ENCODE results near the gene FAM43B. TPM values are rescaled to one million over a fixed set of nuclear protein-coding genes. Genes with fewer than 3 reads are reported as not detected.

The FAM43B gene
- total RNA-seq, 2 donors from 2014 or later, result 0.13 to 0.29 TPM

DNA sequence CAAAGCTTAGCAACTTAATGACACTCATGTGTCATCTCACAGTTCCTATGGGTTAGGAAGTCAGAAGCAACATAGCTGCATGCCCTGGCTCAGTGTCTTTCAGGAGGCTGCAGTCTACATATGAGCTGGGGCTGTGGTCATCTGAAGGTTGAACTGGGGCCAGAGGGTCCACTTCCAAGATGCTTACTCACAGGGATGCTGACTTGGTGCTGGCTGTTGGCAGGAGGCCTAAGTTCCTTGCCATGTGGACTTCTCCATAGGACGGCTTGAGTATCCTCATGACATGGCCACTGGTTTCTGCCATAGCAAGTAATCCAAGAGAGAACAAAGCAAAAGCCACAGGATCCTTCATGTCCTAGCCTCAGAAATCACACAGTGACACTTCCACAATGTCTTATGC is 12.1 kb upstream of the FAM43B start:
- Mint-ChIP-seq H3K27me3 (ENCODE audit: insufficient read depth) (peaks cover 79% of the 10 kb centered on the region), H3K4me3 (no peak overlapping the region)

DNA sequence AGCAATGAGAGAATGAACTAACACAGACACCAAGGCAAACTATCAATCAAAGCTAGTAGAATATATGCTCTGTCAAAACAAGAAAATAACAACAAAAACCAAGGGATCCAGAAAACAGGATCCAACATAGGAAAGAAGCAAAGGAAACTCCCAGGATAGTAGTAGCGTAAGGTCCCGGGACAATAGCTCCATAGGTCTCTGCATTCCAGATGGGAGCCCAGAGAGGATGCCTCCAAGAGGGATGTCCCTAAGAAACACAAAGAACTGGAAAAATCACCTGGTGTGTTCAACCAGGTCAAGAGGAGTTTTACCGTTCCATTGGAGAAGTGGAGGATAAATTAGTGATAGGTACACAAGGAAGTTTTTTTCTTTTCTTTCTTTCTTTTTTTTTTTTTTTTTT is 5.7 kb upstream of the FAM43B start:
- H3K27me3 Mint-ChIP-seq (ENCODE audit: insufficient read depth), result peaks cover 81% of the 10 kb centered on the region
- Histone ChIP-seq H3K9ac (ENCODE audit: extremely low read depth, low read length, poor library complexity, severe bottlenecking) (no peak overlapping the region), H3K27ac (ENCODE audit: low read depth, low read length) (no peak overlapping the region), H3K4me1 (ENCODE audit: control insufficient read depth, insufficient read depth, low read length) (no peaks in the 10 kb centered on the region), H3K27me3 (ENCODE audit: control insufficient read depth, insufficient read depth, low read length, poor library complexity, severe bottlenecking) (peaks cover 52% of the 10 kb centered on the region), H3K9me3 (ENCODE audit: control insufficient read depth, low read length) (no peaks in the 10 kb centered on the region), H3K36me3 (ENCODE audit: control insufficient read depth, insufficient read depth, low read length) (no peaks in the 10 kb centered on the region), H3K4me3 (ENCODE audit: low read length) (no peak overlapping the region)
- H3K4me1 Mint-ChIP-seq, result no peaks in the 10 kb centered on the region
- H3K9me3 Mint-ChIP-seq, result no peaks in the 10 kb centered on the region
- H3K36me3 Mint-ChIP-seq (ENCODE audit: low read depth), result no peaks in the 10 kb centered on the region
- no peak overlapping the region for H3K27ac Mint-ChIP-seq
- no peak for TF ChIP-seq CTCF (conservative IDR thresholded peaks at IDR 0.05)
- no peak for DNase-seq
- no peak overlapping the region for H3K4me3 Mint-ChIP-seq
- WGBS, 2 experiments (ENCODE audit: insufficient coverage in 1 of 2, insufficient read length in 1 of 2), result 83 to 88% methylated on average over 2 to 3 of the region's 3 CpGs

More for the DNA sequence above, 12.1 kb upstream of the FAM43B start:
- DNase-seq, result no peak
- Mint-ChIP-seq H3K9me3 (no peaks in the 10 kb centered on the region), H3K27ac (no peak overlapping the region), H3K4me1 (no peaks in the 10 kb centered on the region), H3K36me3 (ENCODE audit: low read depth) (no peaks in the 10 kb centered on the region)
- H3K36me3 ChIP-seq (ENCODE audit: control insufficient read depth, insufficient read depth, low read length), result no peaks in the 10 kb centered on the region
- H3K27ac ChIP-seq (ENCODE audit: low read depth, low read length), result no peak overlapping the region
- no peaks in the 10 kb centered on the region for H3K9me3 ChIP-seq (ENCODE audit: control insufficient read depth, low read length)
- WGBS, 2 experiments (ENCODE audit: insufficient coverage in 1 of 2, insufficient read length in 1 of 2), result 86 to 100% methylated on average over 1 of the region's 1 CpG
- no peak overlapping the region for H3K4me3 ChIP-seq (ENCODE audit: low read length)
- H3K4me1 ChIP-seq (ENCODE audit: control insufficient read depth, insufficient read depth, low read length), result peaks cover 3% of the 10 kb centered on the region
- TF ChIP-seq CTCF (conservative IDR thresholded peaks at IDR 0.05), result no peak
- H3K27me3 ChIP-seq (ENCODE audit: control insufficient read depth, insufficient read depth, low read length, poor library complexity, severe bottlenecking), result peaks cover 81% of the 10 kb centered on the region
- no peak overlapping the region for H3K9ac ChIP-seq (ENCODE audit: extremely low read depth, low read length, poor library complexity, severe bottlenecking)

DNA sequence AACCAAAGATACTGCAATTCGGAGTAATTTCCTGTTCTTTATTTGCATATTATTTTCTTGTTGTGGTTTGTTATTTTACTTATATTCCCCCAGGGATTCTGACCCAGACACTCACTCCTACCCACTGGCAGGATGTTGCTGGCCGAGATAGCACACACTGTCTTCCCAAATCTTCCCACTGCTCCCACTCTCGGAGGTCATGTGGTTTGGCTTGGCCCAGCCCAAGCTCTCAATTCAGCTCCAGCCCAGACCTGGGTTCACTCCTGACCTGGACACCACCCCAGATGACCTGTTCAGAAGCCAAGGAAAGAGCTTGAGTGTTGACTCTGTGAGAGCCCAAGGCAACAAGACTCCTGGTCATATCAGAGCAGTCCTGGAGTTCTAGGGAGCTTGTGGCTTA is 1.2 kb upstream of the FAM43B start:
- no peak overlapping the region for H3K27ac ChIP-seq (ENCODE audit: low read depth, low read length)
- H3K9me3 ChIP-seq (ENCODE audit: control insufficient read depth, low read length), result no peaks in the 10 kb centered on the region
- peaks cover 59% of the 10 kb centered on the region for H3K27me3 ChIP-seq (ENCODE audit: control insufficient read depth, insufficient read depth, low read length, poor library complexity, severe bottlenecking)
- H3K36me3 Mint-ChIP-seq (ENCODE audit: low read depth), result no peaks in the 10 kb centered on the region
- no peak for DNase-seq
- H3K36me3 ChIP-seq (ENCODE audit: control insufficient read depth, insufficient read depth, low read length), result no peaks in the 10 kb centered on the region
- H3K27me3 Mint-ChIP-seq (ENCODE audit: insufficient read depth), result peaks cover 53% of the 10 kb centered on the region
- H3K4me1 ChIP-seq (ENCODE audit: control insufficient read depth, insufficient read depth, low read length), result no peaks in the 10 kb centered on the region
- H3K4me1 Mint-ChIP-seq, result peaks cover 4% of the 10 kb centered on the region
- H3K4me3 ChIP-seq (ENCODE audit: low read length), result no peak overlapping the region
- no peaks in the 10 kb centered on the region for H3K9me3 Mint-ChIP-seq
- H3K27ac Mint-ChIP-seq, result no peak overlapping the region
- WGBS, 2 experiments (ENCODE audit: insufficient coverage in 1 of 2, insufficient read length in 1 of 2), result 60 to 89% methylated on average over 1 to 2 of the region's 3 CpGs
- no peak overlapping the region for H3K9ac ChIP-seq (ENCODE audit: extremely low read depth, low read length, poor library complexity, severe bottlenecking)
- no peak overlapping the region for H3K4me3 Mint-ChIP-seq
- TF ChIP-seq CTCF (conservative IDR thresholded peaks at IDR 0.05), result no peak

Measured in endodermal cell (in vitro differentiated cells).